ENCODE results near the gene FBXL13. TPM values are rescaled to one million over a fixed set of nuclear protein-coding genes. Genes with fewer than 3 reads are reported as not detected.

FBXL13 gene
- total RNA-seq, 2 donors from 2014 or later: 0.95 to 2.5 TPM

DNA sequence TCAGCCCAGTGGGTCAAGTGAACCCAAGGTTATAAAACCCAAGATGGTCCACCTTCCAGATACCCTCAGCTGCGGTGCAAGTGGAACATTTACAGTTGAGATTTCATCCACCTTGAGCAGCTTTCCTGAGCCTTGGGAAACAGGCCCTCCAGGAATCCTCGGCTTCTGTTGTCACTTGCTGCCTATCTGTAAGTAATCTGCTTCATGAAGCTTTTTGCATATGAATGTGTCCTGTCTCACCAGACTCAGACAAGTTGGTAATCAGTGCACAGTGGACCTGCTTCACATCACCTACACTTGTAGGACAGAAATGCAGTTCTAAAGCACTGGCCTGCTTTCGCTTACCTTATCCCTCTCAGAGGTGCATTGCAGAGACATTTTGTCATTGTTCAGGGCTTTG lies 245.5 kb downstream of the FBXL13 start:
- Histone ChIP-seq H3K9me3 (no peaks in the 10 kb centered on the region), H3K4me3 (no peak overlapping the region), H3K36me3 (no peaks in the 10 kb centered on the region), H3K27ac (no peak overlapping the region), H3K4me1 (ENCODE audit: control insufficient read depth in 1 of 2, low read depth in 2 of 2) (no peaks in the 10 kb centered on the region), H3K27me3 (replicated peaks; ENCODE audit: insufficient read depth) (no peaks in the 10 kb centered on the region)
- ATAC-seq (ENCODE audit: insufficient number of reproducible peaks, low FRiP score, low read depth) (no peak), DNase-seq (ENCODE audit: low spot score) (no peak)
- TF ChIP-seq CTCF (IDR thresholded peaks at IDR 0.05): no peak

- H3K36me3 ChIP-seq: no peaks in the 10 kb centered on the region
- no peak overlapping the region for H3K4me3 ChIP-seq
- no peak for DNase-seq (ENCODE audit: low spot score)
- ATAC-seq (ENCODE audit: insufficient number of reproducible peaks, low FRiP score, low read depth): no peak
- H3K27ac ChIP-seq: no peak overlapping the region
- TF ChIP-seq CTCF (IDR thresholded peaks at IDR 0.05): no peak
- H3K27me3 ChIP-seq (replicated peaks; ENCODE audit: insufficient read depth): no peaks in the 10 kb centered on the region
- H3K4me1 ChIP-seq (ENCODE audit: control insufficient read depth in 1 of 2, low read depth in 2 of 2): peaks cover 0 to 2% of the 10 kb centered on the region in 2 donors
- no peaks in the 10 kb centered on the region for H3K9me3 ChIP-seq
Measured at GRCh38 chr7:102828286-102828685, 246.3 kb downstream of the FBXL13 start.

- no peak for DNase-seq (ENCODE audit: low spot score)
- H3K4me1 ChIP-seq (ENCODE audit: control insufficient read depth in 1 of 2, low read depth in 2 of 2): peaks cover 0 to 4% of the 10 kb centered on the region in 2 donors
- H3K27me3 ChIP-seq (replicated peaks; ENCODE audit: insufficient read depth): no peaks in the 10 kb centered on the region
- no peak for ATAC-seq (ENCODE audit: insufficient number of reproducible peaks, low FRiP score, low read depth)
- no peak for TF ChIP-seq CTCF (IDR thresholded peaks at IDR 0.05)
- no peak overlapping the region for H3K4me3 ChIP-seq
- no peaks in the 10 kb centered on the region for H3K36me3 ChIP-seq
- peak overlapping the region; percentile 37 to 39 for H3K27ac ChIP-seq
- H3K9me3 ChIP-seq: no peaks in the 10 kb centered on the region
Measured at GRCh38 chr7:102823390-102824119, 251.0 kb downstream of the FBXL13 start.

- H3K9me3 ChIP-seq: no peaks in the 10 kb centered on the region
- H3K27ac ChIP-seq: no peak overlapping the region
- TF ChIP-seq CTCF (IDR thresholded peaks at IDR 0.05): no peak
- H3K4me3 ChIP-seq: no peak overlapping the region
- no peak for ATAC-seq (ENCODE audit: insufficient number of reproducible peaks, low FRiP score, low read depth)
- H3K27me3 ChIP-seq (replicated peaks; ENCODE audit: insufficient read depth): no peaks in the 10 kb centered on the region
- H3K4me1 ChIP-seq (ENCODE audit: control insufficient read depth in 1 of 2, low read depth in 2 of 2): peaks cover 0 to 4% of the 10 kb centered on the region in 2 donors
- no peaks in the 10 kb centered on the region for H3K36me3 ChIP-seq
- no peak for DNase-seq (ENCODE audit: low spot score)
Measured at GRCh38 chr7:102821994-102822747, 252.4 kb downstream of the FBXL13 start.

DNA sequence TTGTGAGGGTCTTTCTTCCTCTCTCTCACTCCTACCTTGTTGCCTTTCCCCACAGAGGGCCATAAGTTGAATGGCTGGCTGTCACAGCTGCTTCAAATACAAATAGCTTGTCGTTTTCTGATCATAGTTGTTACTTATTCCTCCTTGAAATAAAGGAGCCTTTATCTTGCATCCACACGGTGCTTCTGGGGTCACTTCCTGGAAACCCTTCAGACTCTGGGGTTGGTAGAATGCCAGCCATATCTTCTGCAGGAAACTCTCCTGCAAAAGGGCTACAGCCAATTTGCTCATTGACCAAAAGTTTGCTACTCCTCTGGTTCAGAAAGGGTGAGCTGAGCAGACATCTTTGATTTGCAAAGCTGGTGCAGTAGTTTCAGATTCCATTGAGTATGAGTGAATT lies 255.4 kb downstream of the FBXL13 start:
- ATAC-seq (ENCODE audit: insufficient number of reproducible peaks, low FRiP score, low read depth): no peak

More for the DNA sequence above, 255.4 kb downstream of the FBXL13 start:
- no peaks in the 10 kb centered on the region for H3K9me3 ChIP-seq
- H3K27ac ChIP-seq: no peak overlapping the region
- no peak overlapping the region for H3K4me3 ChIP-seq
- no peak for TF ChIP-seq CTCF (IDR thresholded peaks at IDR 0.05)
- DNase-seq (ENCODE audit: low spot score): no peak
- peaks cover 0 to 4% of the 10 kb centered on the region in 2 donors for H3K4me1 ChIP-seq (ENCODE audit: control insufficient read depth in 1 of 2, low read depth in 2 of 2)
- H3K27me3 ChIP-seq (replicated peaks; ENCODE audit: insufficient read depth): no peaks in the 10 kb centered on the region
- no peaks in the 10 kb centered on the region for H3K36me3 ChIP-seq

Data from thoracic aorta (tissue), 2 donors.